Right ventricle myocardium inferior (tissue), 1 donor: Measurements from ENCODE around the gene AUP1. TPM values are rescaled to one million over a fixed set of nuclear protein-coding genes. Genes with fewer than 3 reads are reported as not detected.
"Not testable (repeated sequence)": the region's sequence is repeated elsewhere in the genome, so short reads cannot be mapped to it uniquely, and the experiment has no call there.

Source experiments
- ATAC-seq: fragments of 200-7000 bp; cut with Tn5 transposase; one replicate; pipeline ENCODE4 v1.9.1; 2020; ENCODE audit warnings: mild to moderate bottlenecking, moderate library complexity
- DNase-seq: peaks from one replicate; pipeline ENCODE4 v3.0.0; 2021; ENCODE audit errors: missing footprints
- intact Hi-C: fragments of 100-400 bp; cut with DNase I; formaldehyde crosslinking; loops from one replicate; pipeline ENCODE4 v1.11.0; 2022
- long read RNA-seq: library from polyadenylated mRNA; unstranded; transcript quantifications from one replicate; pipeline ENCODE4 v2.0.0, GENCODE V29; 2021
- total RNA-seq: library from RNA; stranded (reverse); fragmentation: NEBNext Ultra II Directional; extraction: Animal tissue kit (Norgen Biotek cat#: 25700); gene quantifications from one replicate; pipeline ENCODE4 v1.2.1, GENCODE V29; 2021
- donor health status: DM: no; HTN: yes; CAD: no; lungs with severe emphysema.

AUP1 gene, protein sequence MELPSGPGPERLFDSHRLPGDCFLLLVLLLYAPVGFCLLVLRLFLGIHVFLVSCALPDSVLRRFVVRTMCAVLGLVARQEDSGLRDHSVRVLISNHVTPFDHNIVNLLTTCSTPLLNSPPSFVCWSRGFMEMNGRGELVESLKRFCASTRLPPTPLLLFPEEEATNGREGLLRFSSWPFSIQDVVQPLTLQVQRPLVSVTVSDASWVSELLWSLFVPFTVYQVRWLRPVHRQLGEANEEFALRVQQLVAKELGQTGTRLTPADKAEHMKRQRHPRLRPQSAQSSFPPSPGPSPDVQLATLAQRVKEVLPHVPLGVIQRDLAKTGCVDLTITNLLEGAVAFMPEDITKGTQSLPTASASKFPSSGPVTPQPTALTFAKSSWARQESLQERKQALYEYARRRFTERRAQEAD
- 53.7 TPM for total RNA-seq
- long read RNA-seq, transcript AUP1-201 (12 exons, 1,695 nt) = major isoform, 46 of 69 reads
- long read RNA-seq, transcript AUP1-204 (11 exons, 1,645 nt) = minor isoform, 8 of 69 reads
- long read RNA-seq, partial matches to known transcripts = 3 of 69 reads
- long read RNA-seq, other reads (novel, unspliced or antisense) = 11 of 69 reads

DNA sequence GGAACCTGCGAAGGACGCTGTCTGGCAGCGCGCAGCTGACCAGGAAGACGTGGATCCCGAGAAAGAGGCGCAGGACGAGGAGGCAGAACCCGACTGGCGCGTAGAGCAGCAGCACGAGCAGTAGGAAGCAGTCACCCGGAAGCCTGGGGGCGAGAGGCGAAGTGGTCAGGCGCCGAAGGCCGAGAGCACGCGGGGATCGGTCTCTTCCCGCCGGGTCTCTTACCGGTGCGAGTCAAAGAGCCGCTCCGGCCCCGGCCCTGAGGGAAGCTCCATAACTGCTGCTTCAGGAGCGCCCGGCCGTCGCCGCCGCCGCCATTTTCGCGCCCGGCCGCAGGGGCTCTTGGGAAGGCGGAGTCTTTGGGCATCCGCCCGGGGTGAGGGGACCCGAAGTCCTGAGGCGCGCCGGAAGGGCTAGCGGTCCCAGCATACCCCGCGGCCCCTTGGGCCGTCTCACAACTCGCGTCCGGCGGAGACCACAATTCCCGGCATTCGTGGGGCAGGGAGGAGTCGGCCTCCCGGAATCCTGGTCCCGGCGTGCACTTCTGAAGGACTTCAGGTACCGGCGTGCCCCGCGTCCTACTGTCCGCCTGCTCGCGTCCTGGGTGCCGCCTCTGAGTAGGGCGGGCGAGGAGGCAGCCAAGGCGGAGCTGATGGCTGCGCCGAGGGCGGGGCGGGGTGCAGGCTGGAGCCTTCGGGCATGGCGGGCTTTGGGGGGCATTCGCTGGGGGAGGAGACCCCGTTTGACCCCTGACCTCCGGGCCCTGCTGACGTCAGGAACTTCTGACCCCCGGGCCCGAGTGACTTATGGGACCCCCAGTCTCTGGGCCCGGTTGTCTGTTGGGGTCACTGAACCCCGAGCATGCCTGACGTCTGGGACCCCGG, at the start of gene AUP1, which contains the start of gene HTRA2:
AUP1 (minus strand) TSS at position 350 of the 882 bp plus-strand sequence; CDS start at position 273, 77 bp downstream.
HTRA2 (plus strand) TSS at position 577 of the 882 bp plus-strand sequence; CDS start at position 651, 74 bp downstream.
- ATAC-seq (peak; percentile 97), DNase-seq (peak; percentile 99)
- intact Hi-C loops = loop anchor here (2.0 kb wide), 3 partner anchors 19 to 47 kb away; partner anchors contain the start of genes CCDC142, PCGF1 and TTC31

DNA sequence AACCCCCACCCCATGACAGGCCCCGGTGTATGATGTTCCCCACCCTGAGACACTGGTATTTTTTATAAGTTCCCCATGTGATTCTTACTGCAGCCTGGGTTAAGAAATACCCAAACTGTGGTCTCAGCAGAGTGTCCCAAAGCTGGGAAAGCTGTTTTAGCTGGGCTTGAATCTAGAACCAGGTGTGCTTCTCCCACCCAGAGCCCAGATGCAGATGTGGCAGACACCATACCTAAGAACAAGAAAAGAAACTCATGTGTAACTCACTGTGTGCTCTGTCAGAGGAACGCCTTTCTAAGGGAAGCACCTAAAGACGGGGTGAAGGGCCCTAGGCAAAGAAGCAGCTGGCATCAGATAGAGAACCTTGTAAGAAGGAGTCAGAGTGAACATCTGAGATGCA, 48.9 kb upstream of the AUP1 start:
- no peak for DNase-seq
- intact Hi-C loops = no loop called here
- no peak for ATAC-seq

DNA sequence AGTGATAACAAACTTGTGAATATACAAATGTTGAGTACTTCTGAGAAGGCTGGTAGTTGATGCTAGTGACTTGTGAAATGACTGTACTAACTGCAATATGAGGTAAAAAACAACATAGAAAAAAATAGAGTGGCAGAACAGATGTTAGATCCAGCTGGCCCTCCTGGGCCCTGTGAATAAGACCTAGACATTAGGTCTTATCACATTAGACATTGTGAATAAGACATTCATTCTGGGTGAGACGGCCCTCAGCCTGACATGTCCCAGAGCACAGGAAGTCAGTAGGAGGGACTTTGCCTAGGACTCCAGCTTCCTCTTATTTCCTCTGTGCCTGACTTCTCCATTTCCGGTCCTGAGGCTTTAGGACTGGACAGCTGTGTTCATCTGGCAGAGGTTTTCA, 47.9 kb upstream of the AUP1 start:
- DNase-seq (no peak), ATAC-seq (peak; percentile 69)
- intact Hi-C loops = no loop called here

DNA sequence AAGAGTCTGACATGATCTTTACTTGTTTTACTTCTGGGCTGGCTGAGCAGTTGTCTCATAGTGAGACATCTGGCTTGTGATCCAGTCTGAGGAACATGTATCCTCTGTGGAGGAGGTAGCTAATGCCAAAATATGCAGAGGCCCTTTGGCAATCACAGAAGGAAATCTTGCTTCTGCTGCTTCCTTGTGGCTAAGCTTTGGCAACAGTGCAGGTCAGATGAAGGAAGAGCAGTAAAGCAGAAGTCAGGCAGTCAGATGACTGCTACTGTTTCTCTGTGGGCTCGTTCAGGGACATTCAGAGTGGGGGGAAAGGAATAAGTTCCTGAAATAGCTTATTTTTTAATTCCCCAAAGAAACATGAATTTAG, 47.3 kb upstream of the AUP1 start:
- no peak for DNase-seq
- intact Hi-C loops = no loop called here
- ATAC-seq = peak; percentile 85

DNA sequence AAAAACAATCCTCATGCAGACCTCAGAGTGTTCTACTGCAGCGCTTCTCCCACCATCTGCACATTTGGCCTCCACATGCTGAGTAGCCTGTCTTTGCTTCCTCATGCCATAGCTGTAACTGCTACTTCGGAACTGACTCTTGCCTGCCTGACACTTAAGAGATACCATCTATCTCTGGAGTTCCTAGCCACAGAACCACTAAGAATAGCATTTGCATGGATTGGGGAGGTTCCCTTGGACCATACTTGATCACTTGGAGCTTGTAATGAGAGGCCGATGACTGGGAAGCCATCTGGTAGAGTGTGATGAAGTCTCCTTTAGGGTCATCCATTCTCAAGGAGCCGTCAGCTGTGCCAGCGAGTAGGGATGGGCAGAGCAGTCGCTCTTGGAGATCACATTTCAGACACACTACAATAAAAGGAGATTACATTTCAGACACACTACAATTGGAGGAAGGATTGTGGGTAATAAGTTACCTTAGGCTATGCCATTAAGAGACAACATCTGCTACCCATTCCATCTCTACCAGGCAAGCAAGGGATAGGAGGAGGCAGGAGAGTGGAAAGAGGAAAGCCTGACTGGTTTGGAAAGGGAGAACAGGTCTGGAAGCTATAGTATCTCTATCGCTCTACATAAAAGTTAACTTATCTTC, 46.8 kb upstream of the AUP1 start:
- peak; percentile 20 for ATAC-seq
- DNase-seq = no peak
- intact Hi-C loops = no loop called here

DNA sequence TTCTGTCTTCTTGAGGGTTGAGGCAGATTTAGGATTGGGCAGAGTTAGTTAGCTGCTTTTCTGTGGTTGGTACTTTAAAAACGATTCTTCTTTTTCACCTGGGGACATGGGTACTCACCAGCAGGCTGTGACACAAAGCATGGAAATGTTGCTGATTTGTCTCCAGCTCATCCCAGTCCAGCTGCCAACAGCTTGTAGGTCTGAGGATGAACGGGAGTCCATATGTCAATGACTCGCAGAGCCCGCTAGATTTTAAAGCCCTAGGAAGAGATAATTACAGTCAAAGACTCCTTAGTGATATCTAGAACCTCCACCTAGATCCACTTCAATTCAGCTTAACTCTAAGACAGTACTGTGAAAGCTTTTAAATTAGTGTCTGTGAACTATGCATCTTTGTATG, 45.8 kb upstream of the AUP1 start:
- no peak for ATAC-seq
- intact Hi-C loops = no loop called here

DNA sequence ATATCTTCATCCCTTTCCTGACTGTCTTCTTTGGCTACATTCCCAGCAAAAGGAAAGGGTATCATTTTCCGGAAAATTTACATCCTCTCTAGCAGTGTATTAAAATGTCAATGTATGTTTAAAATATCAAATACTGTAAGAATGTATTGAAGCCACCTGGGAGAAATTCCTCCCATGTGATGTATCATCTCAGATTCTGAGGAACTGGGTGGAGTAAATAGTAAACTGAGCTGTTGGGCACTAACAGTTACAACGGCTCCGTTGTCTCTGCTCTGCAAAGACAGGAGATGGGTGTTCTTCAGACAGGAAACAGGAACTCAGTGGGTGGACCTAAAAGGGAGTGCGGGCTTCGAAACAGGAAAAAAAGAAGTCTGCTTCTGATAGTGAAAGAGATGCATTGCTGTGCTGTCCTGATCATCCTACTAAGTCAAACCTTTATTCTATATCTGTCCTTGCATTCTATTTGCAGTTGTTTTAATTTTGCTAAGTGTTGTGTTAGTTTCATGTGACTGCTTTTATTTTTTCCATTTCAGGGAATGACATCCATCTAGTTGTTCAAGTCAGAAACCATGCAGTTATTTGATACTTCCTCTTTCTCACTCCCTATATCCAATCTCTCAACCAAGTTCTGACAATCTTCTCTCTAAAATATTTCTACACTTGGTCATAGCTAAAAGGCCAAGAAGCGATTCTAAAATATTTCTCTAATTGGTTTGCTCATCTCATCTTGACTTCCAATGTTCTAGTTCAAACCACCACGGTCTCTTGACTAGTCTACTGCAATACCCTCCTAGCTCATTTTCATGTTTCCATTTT, 44.4 kb upstream of the AUP1 start:
- intact Hi-C loops = no loop called here
- DNase-seq = no peak
- ATAC-seq = no peak

More for the DNA sequence above, 45.8 kb upstream of the AUP1 start:
- no peak for DNase-seq

DNA sequence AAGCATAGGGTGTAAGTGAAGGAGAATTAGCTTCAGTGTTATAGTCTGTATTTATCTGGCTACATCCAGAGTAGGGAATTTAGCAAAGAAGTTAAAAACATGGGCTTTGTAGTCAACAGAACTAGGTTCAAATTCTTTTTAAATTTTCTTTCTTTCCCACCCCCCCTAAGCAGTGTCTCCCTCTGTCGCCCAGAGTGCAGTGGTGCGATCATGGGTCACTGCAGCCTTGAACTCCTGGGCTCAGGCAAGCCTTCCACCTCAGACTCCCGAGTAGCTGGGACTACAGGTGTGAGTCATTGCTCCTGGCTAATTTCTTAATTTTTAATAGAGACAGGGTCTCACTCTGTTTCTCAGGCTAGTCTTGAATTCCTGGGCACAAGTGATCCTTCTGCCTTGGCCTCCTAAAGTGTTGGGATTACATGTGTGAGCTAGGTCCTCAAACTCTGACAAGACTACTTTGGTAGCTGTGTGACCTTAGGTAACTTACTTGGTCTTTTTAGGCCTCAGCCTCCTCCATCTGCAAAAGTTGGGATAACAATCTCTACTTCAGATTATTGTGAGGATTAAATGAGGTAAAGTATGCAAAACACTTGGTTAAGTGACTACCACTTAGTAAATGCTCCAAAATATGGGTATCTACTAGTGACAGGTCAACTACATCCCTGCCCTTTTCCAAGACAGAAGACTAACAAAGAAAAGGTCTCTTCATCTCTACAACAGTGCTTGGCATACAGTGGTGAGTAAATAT, 42.8 kb upstream of the AUP1 start:
- intact Hi-C loops = no loop called here
- DNase-seq = no peak

DNA sequence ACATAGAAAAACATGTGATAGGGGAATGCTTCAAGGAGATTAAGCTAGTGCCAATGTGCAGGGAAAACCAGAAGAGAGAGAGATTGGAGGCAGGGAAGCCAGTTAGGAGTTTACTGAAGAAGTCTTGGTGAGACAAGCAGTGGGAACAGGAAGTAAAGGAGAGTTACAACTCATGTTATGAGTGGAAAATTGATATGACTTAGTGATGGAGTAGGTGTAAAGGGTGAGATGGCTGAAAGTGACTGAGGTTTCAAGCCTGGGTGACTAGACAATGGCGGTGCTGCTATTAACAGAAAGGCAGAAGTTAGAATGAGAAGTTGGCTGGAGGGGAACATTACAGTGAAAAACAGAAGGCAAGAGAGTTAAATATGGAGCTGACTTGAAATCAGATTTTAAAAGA, 41.6 kb upstream of the AUP1 start:
- intact Hi-C loops = no loop called here
- ATAC-seq (no peak), DNase-seq (no peak)

More for the DNA sequence above, 42.8 kb upstream of the AUP1 start:
- no peak for ATAC-seq

DNA sequence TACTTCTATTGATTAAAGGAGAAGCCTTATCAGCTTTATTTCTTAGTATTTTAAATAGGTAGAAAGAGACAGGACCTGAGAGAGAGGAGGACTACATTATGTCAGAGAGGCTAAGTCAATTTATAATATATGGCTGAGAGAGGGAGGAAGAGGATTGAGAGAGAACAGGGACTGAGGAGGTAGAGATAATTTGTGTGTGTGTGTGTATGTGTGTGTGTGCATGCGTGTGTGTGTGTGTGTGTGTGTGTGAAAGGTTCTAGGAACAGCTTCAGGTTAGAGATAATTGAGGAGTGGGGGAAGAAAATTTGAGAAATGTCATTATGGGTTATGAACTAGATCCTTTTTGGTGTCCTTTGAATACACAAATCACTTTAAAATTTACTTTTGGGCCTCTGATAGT, 40.2 kb upstream of the AUP1 start:
- ATAC-seq (no peak), DNase-seq (no peak)
- intact Hi-C loops = no loop called here

DNA sequence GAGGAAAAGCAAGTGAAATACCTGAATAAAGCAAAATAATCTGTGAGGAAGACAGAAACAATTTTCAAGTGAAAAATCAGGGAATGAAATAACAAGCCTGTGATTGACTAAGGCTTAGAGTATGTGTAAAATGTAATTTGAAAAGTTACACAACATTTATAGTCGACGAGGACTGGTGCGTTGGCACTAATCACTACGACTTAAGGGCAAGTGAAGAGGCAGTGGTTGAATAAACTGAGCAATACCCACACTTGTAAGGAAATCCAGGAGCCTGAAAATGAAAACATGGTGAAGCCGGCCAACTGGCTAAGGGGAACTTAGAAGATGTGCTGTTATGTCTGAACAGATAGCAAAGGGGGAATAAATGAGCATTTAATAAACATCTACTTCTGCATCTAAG, 38.4 kb upstream of the AUP1 start:
- DNase-seq (no peak), ATAC-seq (no peak)
- intact Hi-C loops = no loop called here

DNA sequence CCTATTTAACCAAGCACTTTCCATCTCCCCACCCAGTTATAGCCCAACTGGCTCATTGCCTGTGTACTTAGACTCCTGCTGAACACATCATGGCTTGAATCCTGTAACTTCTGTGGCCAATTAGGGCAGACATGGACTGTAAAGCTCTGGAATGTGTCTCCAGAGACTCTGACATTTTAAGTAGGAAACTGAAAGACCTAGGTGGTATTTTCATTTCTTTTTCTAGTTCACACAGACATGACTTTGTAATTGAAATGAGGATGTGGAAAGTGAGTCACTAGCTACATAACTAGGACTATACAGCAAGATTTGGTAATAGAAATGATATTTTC, 37.2 kb upstream of the AUP1 start:
- ATAC-seq (no peak), DNase-seq (no peak)
- intact Hi-C loops = no loop called here

DNA sequence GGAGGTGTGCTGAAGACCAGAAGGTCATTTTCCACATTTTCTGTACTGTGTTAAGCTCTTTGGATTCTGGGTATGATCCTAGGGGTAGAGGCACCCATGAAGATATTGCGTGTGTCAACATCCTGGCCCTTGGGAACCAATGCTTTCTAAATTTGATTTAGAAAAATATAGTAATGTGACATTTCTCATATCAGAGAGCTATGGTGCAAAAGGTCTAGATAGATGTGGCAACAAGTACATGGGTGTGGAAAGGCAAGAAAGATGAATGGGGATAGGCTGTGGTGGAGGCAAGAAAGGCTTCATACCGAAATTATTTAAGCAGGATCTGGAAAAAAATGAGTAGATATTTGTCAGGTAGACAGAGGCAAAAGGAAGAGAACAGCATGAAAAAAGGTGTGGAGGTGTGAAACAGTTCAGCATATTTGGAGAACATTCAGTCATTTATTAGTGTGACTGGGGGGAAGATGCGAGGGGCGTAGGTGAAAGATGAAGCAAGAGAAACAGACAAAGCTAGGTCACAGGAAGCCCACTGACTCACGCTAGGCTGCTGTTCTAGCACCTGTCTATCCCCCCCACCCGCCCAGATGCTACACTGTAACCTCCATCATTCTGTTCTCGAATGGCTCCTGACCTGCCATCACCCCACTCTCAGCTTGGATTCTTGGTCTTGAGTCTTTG, 36.7 kb upstream of the AUP1 start:
- no peak for ATAC-seq
- intact Hi-C loops = no loop called here
- DNase-seq = no peak

DNA sequence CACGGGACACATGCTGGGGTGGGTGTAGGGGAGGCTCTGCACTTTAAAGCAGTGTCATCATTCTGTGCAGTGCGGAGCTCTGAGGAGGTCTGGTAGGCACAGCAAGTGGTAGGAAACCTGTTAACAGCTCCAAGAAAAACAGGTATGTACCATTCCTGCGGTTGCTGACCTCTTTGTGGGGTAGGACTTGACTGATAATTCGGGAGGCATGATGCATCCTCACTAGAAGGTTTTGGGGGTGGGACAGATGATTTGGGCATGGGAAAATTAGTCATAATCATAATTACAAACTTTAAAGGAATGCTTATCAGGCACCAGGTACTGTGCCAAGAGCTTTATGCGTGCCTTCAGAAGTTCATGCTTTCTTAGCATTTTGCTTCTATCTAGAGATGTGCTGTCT, 34.7 kb upstream of the AUP1 start:
- ATAC-seq = no peak
- intact Hi-C loops = no loop called here

DNA sequence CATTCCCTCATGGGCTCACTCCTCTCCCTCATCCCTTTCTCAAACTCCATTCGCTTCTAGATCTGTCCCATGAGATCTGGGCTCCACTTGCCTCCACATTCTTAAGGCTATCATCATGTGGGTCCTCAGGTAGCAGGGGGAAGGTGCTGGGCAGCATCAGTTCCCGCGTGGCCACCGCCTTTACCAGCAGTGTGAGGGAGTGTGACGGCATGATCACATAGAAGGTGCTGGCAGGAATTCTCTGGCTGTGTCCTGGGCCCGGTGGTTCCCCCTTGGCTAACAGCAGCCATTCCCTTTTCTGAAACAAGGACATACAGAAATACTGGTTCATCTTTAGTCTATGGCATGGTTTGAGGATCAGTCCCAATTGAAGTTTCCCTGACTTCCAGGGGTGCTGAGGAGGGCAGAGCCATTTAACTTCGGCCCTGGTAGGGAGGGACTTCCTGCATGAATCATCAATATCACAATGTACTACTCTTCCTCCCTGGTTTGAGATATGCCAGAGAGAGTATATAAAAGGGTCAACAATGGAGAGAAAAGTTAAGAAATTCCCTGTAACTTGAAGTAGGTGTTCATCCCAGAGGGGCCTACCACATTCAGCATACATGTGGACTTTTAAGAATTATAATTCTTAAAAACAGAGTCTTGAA, 32.7 kb upstream of the AUP1 start:
- DNase-seq (no peak), ATAC-seq (no peak)
- intact Hi-C loops = no loop called here

More for the DNA sequence above, 34.7 kb upstream of the AUP1 start:
- no peak for DNase-seq

DNA sequence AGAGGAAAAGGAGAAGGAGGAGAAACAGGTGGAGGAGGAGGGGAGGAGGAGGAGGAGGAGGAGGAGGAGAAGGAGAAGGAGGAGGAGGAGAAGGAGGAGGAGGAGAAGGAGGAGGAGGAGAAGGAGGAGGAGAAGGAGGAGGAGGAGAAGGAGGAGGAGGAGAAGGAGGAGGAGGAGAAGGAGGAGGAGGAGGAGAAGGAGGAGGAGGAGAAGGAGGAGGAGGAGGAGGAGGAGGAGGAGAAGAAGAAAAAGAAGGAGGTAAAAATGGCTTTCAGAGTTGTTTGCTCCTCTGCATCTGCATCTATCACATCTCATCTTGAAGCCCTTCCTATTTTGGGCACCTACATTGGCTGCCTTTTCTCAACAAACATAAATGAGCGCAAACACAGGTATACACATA, 31.5 kb upstream of the AUP1 start:
- ATAC-seq, DNase-seq, intact Hi-C loops: not testable (repeated sequence)

DNA sequence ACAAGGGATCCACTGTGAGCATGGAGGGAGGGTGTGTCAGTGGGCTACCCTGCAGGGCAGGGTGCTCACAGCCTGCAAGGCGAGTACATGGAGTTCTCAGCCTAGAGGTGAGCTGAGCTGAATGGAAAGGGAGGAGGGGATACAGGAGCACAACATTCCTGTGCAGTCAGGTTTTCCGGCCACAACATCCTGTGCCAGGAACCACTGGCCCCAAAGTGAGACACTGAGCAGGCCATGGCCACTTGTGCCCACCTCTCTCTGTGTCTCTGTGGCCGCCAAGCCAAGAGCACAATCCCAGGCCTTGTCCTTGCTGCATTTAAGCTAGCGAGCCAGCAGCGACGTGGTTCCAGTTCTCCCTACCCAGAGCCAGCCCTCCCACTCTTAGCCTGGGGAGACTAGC, 31.1 kb upstream of the AUP1 start:
- DNase-seq (no peak), ATAC-seq (no peak)
- intact Hi-C loops = no loop called here
